GM12801 (cell line): ENCODE results near the gene FANCC.

ENCODE experiments used
- CTCF ChIP-seq: IDR thresholded peaks from one replicate; pipeline ENCODE4 v1.5.1; 2011; ENCODE audit warnings: control low read depth; ENCODE audit not compliant: insufficient read length; ENCODE audit errors: extremely low read depth

FANCC gene

GRCh38 chr9:95355500-95355899, 38.0 kb upstream of the FANCC start:
- no peak for TF ChIP-seq CTCF

- no peak for TF ChIP-seq CTCF
Measured at GRCh38 chr9:95351051-95351450, 33.5 kb upstream of the FANCC start.

- TF ChIP-seq CTCF: no peak
Measured at GRCh38 chr9:95350266-95350665, 32.8 kb upstream of the FANCC start.

- TF ChIP-seq CTCF: no peak
Measured at GRCh38 chr9:95349091-95350038, 31.9 kb upstream of the FANCC start.

GRCh38 chr9:95346021-95346420, 28.5 kb upstream of the FANCC start:
- no peak for TF ChIP-seq CTCF

GRCh38 chr9:95344735-95345325, 27.3 kb upstream of the FANCC start:
- no peak for TF ChIP-seq CTCF

GRCh38 chr9:95343725-95344287, 26.3 kb upstream of the FANCC start:
- TF ChIP-seq CTCF: no peak
